NCI-H1105 (cell line): ENCODE measurements around the gene UVSSA.
"Not testable (repeated sequence)": the region's sequence is repeated elsewhere in the genome, so short reads cannot be mapped to it uniquely, and the experiment has no call there.

ENCODE experiments used
- DNase-seq: peaks from one replicate; lab custom pipeline; 2025; lab: John Stamatoyannopoulos, UW

UVSSA gene

GRCh38 chr4:1330761-1331590 is 16.0 kb upstream of the UVSSA start:
- no peak for DNase-seq

- no peak for DNase-seq
These were observed 15.2 kb upstream of the UVSSA start for GRCh38 chr4:1331591-1332353.

GRCh38 chr4:1332686-1333085 is 14.3 kb upstream of the UVSSA start:
- no peak for DNase-seq

GRCh38 chr4:1333256-1333655 is 13.8 kb upstream of the UVSSA start:
- DNase-seq: no peak

- DNase-seq: not testable (repeated sequence)
These were observed 13.0 kb upstream of the UVSSA start for GRCh38 chr4:1333851-1334578.

GRCh38 chr4:1334579-1334895 is 12.5 kb upstream of the UVSSA start:
- no peak for DNase-seq

GRCh38 chr4:1335193-1335883 is 11.7 kb upstream of the UVSSA start:
- not testable (repeated sequence) for DNase-seq

GRCh38 chr4:1336088-1336491 is 10.9 kb upstream of the UVSSA start:
- DNase-seq: no peak

- no peak for DNase-seq
These were observed 9.6 kb upstream of the UVSSA start for GRCh38 chr4:1337376-1337831.

- no peak for DNase-seq
These were observed 8.9 kb upstream of the UVSSA start for GRCh38 chr4:1337951-1338751.

GRCh38 chr4:1338752-1339414 is 8.1 kb upstream of the UVSSA start:
- no peak for DNase-seq

- no peak for DNase-seq
These were observed 7.5 kb upstream of the UVSSA start for GRCh38 chr4:1339489-1339888.

- no peak for DNase-seq
These were observed 6.7 kb upstream of the UVSSA start for GRCh38 chr4:1340181-1340747.

- no peak for DNase-seq
These were observed 6.1 kb upstream of the UVSSA start for GRCh38 chr4:1340861-1341260.

- DNase-seq: no peak
These were observed 5.0 kb upstream of the UVSSA start for GRCh38 chr4:1342003-1342402.

- no peak for DNase-seq
These were observed 2.3 kb upstream of the UVSSA start for GRCh38 chr4:1344696-1345095.

- no peak for DNase-seq
These were observed 866 bp upstream of the UVSSA start for GRCh38 chr4:1345903-1346780.

GRCh38 chr4:1347410-1347864 is 429 bp downstream of the UVSSA start:
- no peak for DNase-seq

- DNase-seq: no peak
These were observed 1.1 kb downstream of the UVSSA start for GRCh38 chr4:1348014-1348513.
